ENCODE data around the gene NASP. TPM values are rescaled to one million over a fixed set of nuclear protein-coding genes. Genes with fewer than 3 reads are reported as not detected.

Gene NASP
- total and polyA plus RNA-seq, 2 of the 13 experiments (the other 11 are each of a cell fraction or from before 2014, with no cell fraction given): 132 to 256 TPM

DNA sequence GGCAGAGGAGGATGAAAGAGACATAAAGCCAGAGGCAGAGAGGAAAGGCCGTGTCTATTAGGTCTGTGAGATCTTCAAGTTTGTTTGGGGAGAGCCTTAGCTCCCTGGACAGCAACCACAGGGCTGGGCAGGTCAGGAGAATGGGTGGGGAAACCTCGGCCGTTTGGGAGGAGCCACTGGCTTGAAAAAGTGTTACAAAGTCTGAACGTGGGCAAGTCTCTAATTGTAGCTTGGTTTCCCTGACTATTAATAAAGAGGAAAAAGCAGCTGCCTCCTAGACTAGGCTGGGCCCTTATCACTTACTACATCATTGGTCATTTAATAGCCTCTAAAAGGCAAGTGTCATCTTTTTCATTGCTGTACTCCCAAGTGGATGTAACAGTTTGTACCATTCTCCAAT lies 40.1 kb downstream of the NASP start, which contains the start of gene CCDC17:
Gene CCDC17 (minus strand): TSS at position 83 of the 400 bp plus-strand sequence. CDS start 145 bp downstream, outside the sequence.
- ATAC-seq: no peak
- Histone ChIP-seq H3K9ac (ENCODE audit: insufficient read depth, low read depth, low read length) (no peak within 1 kb of the TSS), H3K27me3 (ENCODE audit: control insufficient read depth in 1 of 2, insufficient read depth in 2 of 2, low read length in 2 of 2) (no peaks in the 10 kb centered on the region), H3K4me2 (ENCODE audit: low read depth, low read length) (no peak within 1 kb of the TSS), H3K36me3 (replicated peaks in 1 of 2; ENCODE audit: control insufficient read depth in 1 of 2, insufficient read depth in 2 of 2, low read length in 2 of 2) (peaks cover 1 to 16% of the 10 kb centered on the region in 2 experiments; a peak in 3 of 5 replicates), H4K20me1 (ENCODE audit: insufficient read depth, low read length) (no peaks in the 10 kb centered on the region; the same call in 1 of the 2 replicates), H2AFZ (ENCODE audit: low read length) (no peak within 1 kb of the TSS), H3K4me1 (ENCODE audit: insufficient read depth, low read length) (peaks cover 9% of the 10 kb centered on the region), H3K79me2 (ENCODE audit: insufficient read depth, low read length) (no peaks in the 10 kb centered on the region), H3K9me3 (ENCODE audit: low read length) (no peaks in the 10 kb centered on the region), H3K4me3 (replicated peaks in 1 of 3; ENCODE audit: insufficient read depth in 1 of 3, low read depth in 2 of 3, low read length in 3 of 3) (no peak within 1 kb of the TSS), H3K27ac (ENCODE audit: extremely low read length, insufficient read depth, low read length) (no peak within 1 kb of the TSS)
- no peak for DNase-seq (ENCODE audit: low spot score)
- BruUV-seq (replicated peaks): no TSS peak
- 72% methylated on average over 3 of the region's 4 CpGs for WGBS (ENCODE audit: low lambda C conversion rate)
- intact Hi-C loops (cut with micrococcal nuclease; ENCODE audit: unreplicated experiment) (no loop called here), in situ Hi-C loops (cut with HindIII; ENCODE audit: extremely low pct_ligation_motif_present, low pct_unique_long_range_greater_than_20kb) (no loop called here)
- POLR2A ChIA-PET: no interaction called here
- CTCF ChIA-PET (ENCODE audit: low intra/inter-chr PET ratio, low total read pairs): no interaction called here
- FAIRE-seq: no peak
- TF ChIP-seq SRY (CRISPR knock-in tag; IDR thresholded peaks at IDR 0.05): no peak
- TF ChIP-seq ZNF3 (CRISPR knock-in tag; IDR thresholded peaks at IDR 0.05): no peak
- TF ChIP-seq, protein P1, sequence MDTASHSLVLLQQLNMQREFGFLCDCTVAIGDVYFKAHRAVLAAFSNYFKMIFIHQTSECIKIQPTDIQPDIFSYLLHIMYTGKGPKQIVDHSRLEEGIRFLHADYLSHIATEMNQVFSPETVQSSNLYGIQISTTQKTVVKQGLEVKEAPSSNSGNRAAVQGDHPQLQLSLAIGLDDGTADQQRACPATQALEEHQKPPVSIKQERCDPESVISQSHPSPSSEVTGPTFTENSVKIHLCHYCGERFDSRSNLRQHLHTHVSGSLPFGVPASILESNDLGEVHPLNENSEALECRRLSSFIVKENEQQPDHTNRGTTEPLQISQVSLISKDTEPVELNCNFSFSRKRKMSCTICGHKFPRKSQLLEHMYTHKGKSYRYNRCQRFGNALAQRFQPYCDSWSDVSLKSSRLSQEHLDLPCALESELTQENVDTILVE (CRISPR knock-in tag; IDR thresholded peaks at IDR 0.05): no peak
- no peak for TF ChIP-seq CENPT (CRISPR knock-in tag; IDR thresholded peaks at IDR 0.05; ENCODE audit: low read depth)
- TF ChIP-seq FOXC1 (CRISPR knock-in tag; IDR thresholded peaks at IDR 0.05; ENCODE audit: borderline replicate concordance): no peak
- no peak for TF ChIP-seq MATR3 (CRISPR knock-in tag; IDR thresholded peaks at IDR 0.05)
- no peak for TF ChIP-seq CREM (IDR thresholded peaks at IDR 0.05)
- no peak for TF ChIP-seq CREM (CRISPR knock-in tag; IDR thresholded peaks at IDR 0.05)
- TF ChIP-seq, protein P2, sequence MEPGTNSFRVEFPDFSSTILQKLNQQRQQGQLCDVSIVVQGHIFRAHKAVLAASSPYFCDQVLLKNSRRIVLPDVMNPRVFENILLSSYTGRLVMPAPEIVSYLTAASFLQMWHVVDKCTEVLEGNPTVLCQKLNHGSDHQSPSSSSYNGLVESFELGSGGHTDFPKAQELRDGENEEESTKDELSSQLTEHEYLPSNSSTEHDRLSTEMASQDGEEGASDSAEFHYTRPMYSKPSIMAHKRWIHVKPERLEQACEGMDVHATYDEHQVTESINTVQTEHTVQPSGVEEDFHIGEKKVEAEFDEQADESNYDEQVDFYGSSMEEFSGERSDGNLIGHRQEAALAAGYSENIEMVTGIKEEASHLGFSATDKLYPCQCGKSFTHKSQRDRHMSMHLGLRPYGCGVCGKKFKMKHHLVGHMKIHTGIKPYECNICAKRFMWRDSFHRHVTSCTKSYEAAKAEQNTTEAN (CRISPR knock-in tag; conservative IDR thresholded peaks at IDR 0.05): no peak
- no peak for TF ChIP-seq FOSL2 (CRISPR knock-in tag; IDR thresholded peaks at IDR 0.05)
- TF ChIP-seq, protein P3, sequence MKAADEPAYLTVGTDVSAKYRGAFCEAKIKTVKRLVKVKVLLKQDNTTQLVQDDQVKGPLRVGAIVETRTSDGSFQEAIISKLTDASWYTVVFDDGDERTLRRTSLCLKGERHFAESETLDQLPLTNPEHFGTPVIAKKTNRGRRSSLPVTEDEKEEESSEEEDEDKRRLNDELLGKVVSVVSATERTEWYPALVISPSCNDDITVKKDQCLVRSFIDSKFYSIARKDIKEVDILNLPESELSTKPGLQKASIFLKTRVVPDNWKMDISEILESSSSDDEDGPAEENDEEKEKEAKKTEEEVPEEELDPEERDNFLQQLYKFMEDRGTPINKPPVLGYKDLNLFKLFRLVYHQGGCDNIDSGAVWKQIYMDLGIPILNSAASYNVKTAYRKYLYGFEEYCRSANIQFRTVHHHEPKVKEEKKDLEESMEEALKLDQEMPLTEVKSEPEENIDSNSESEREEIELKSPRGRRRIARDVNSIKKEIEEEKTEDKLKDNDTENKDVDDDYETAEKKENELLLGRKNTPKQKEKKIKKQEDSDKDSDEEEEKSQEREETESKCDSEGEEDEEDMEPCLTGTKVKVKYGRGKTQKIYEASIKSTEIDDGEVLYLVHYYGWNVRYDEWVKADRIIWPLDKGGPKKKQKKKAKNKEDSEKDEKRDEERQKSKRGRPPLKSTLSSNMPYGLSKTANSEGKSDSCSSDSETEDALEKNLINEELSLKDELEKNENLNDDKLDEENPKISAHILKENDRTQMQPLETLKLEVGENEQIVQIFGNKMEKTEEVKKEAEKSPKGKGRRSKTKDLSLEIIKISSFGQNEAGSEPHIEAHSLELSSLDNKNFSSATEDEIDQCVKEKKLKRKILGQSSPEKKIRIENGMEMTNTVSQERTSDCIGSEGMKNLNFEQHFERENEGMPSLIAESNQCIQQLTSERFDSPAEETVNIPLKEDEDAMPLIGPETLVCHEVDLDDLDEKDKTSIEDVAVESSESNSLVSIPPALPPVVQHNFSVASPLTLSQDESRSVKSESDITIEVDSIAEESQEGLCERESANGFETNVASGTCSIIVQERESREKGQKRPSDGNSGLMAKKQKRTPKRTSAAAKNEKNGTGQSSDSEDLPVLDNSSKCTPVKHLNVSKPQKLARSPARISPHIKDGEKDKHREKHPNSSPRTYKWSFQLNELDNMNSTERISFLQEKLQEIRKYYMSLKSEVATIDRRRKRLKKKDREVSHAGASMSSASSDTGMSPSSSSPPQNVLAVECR (CRISPR knock-in tag; IDR thresholded peaks at IDR 0.05; ENCODE audit: borderline replicate concordance): no peak
- TF ChIP-seq ZNF747 (CRISPR knock-in tag; IDR thresholded peaks at IDR 0.05; ENCODE audit: borderline replicate concordance): no peak
- no peak for TF ChIP-seq XRCC5 (optimal IDR thresholded peaks at IDR 0.05; ENCODE audit: low read length)
- no peak for TF ChIP-seq ZNF709 (CRISPR knock-in tag; IDR thresholded peaks at IDR 0.05)
- TF ChIP-seq RBAK (CRISPR knock-in tag; IDR thresholded peaks at IDR 0.05): no peak

All from HepG2 (cell line).